ENCODE data around the gene SEC61B. TPM values are rescaled to one million over a fixed set of nuclear protein-coding genes. Genes with fewer than 3 reads are reported as not detected.

Gene SEC61B
- total and polyA plus RNA-seq, 10 of the 15 experiments (the other 5 are each of a cell fraction or from before 2014, with no cell fraction given) = 108 to 747 (median 301) TPM

DNA sequence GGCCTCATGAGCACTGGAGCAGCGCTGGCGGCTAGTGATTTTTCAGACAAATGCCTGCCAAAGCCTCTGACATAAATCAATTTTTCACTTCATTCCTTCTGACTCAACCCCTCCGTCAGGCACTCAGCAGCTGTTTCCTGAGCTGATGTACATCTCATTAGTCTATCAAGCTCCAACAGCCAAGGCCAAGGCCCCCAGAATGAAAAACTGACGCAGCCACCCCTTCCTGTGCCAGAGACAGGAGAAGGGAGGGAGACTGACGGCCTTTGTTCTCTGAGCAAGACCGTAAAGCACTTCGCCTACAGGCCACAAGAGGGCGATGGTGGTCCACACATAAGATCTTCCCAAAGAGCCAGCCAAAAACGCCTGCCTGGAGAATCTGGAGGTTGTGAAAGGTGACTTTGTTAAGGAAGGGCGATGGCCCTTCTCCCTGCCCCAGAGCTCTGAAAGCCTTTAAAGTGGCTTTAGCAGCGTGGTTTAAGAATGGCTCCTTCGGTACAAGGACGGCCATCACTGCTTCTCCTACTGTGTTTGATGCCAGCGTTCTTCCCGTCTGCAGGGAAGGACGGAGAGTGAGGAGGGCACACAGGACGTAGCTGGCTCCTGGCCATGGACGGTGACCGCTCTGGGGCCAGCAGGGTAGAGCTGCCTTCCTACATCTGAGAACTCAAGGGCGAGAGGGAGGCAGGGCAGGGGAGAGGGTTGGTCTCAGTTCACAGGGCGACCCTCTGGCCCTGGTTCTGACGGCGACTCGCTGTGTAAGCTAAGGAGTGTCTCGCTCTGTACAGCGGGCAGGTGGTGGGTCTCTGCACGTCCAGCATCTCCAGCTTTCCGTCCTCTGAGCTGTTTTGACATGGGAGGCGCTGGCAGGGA lies 37.4 kb upstream of the SEC61B start (continued):
- TF ChIP-seq ATF7 (IDR thresholded peaks at IDR 0.05; ENCODE audit: low read depth) (no peak), GATAD2B (conservative IDR thresholded peaks at IDR 0.05; ENCODE audit: low read depth) (no peak), EED (IDR thresholded peaks at IDR 0.05; ENCODE audit: low read depth) (peak; percentile 76; the same call in 1 of the 2 replicates), SUPT20H (IDR thresholded peaks at IDR 0.05; ENCODE audit: borderline replicate concordance, control insufficient read depth, low read depth, low read length) (no peak), POU2F2 (IDR thresholded peaks at IDR 0.05; ENCODE audit: borderline replicate concordance, low read depth, low read length) (no peak), PML (IDR thresholded peaks at IDR 0.05; ENCODE audit: low read length) (no peak), BACH1 (IDR thresholded peaks at IDR 0.05; ENCODE audit: borderline replicate concordance) (no peak)
- TF ChIP-seq, protein P1, sequence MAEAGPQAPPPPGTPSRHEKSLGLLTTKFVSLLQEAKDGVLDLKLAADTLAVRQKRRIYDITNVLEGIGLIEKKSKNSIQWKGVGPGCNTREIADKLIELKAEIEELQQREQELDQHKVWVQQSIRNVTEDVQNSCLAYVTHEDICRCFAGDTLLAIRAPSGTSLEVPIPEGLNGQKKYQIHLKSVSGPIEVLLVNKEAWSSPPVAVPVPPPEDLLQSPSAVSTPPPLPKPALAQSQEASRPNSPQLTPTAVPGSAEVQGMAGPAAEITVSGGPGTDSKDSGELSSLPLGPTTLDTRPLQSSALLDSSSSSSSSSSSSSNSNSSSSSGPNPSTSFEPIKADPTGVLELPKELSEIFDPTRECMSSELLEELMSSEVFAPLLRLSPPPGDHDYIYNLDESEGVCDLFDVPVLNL (IDR thresholded peaks at IDR 0.05; ENCODE audit: low read depth, low read length) = no peak

DNA sequence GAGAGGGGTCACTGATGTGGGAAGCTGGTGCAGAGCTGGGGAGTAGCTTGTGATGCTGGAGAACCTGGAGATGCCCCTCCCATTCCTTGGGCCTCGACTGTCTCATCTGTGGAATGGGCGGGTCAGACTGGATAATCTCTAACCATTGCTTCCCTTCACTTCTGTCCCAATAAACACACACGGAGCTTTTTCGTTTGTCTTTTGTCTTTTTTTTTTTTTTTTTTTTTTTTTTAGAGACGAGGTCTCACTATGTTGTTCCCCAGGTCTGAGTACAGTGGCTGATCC lies 36.8 kb upstream of the SEC61B start:
- ChIA-PET CTCF (interaction anchor here (0.5 to 9.3 kb wide), 37 partner anchors 9 to 1139 kb away, joined by 3 to 131 read pairs (median 5); partner anchors contain the start of genes ALG2 and SEC61B), SMC1A (ENCODE audit: uncharacterized antibody, unreplicated experiment) (interaction anchor here (0.7 to 12.4 kb wide), 27 partner anchors 9 to 1136 kb away, joined by 3 to 189 read pairs (median 6); partner anchors contain the start of genes ALG2, NR4A3 and SEC61B), POLR2A (interaction anchor here (0.6 to 2.6 kb wide), 9 partner anchors 11 to 764 kb away, joined by 3 to 11 read pairs (median 5); partner anchors contain the start of genes ALG2 and SEC61B), RAD21 (ENCODE audit: unreplicated experiment) (interaction anchor here (0.6 to 13.6 kb wide), 24 partner anchors 12 to 1302 kb away, joined by 3 to 147 read pairs (median 4); partner anchors contain the start of genes ALG2 and SEC61B)
- Histone ChIP-seq H3K9me3 (replicated peaks; ENCODE audit: control insufficient read depth, insufficient read depth, low read length) (no peaks in the 10 kb centered on the region), H3K27ac (ENCODE audit: control insufficient read depth, insufficient read depth) (no peak overlapping the region), H3K4me2 (ENCODE audit: control insufficient read depth, insufficient read depth) (no peak overlapping the region), H3K27me3 (replicated peaks in 1 of 2; ENCODE audit: control insufficient read depth in 2 of 2, insufficient read depth in 2 of 2, low read length in 1 of 2) (no peaks in the 10 kb centered on the region), H2AFZ (ENCODE audit: control insufficient read depth, low read depth, low read length) (no peak overlapping the region), H3K4me1 (ENCODE audit: control insufficient read depth, insufficient read depth, low read length) (peaks cover 61% of the 10 kb centered on the region), H4K20me1 (ENCODE audit: control insufficient read depth, insufficient read depth) (no peaks in the 10 kb centered on the region), H3K4me3 (no peak overlapping the region), H3K9ac (ENCODE audit: control insufficient read depth, insufficient read depth, low read length) (no peak overlapping the region), H3K36me3 (ENCODE audit: control insufficient read depth in 2 of 2, insufficient read depth in 2 of 2, low read length in 1 of 2) (no peaks in the 10 kb centered on the region), H3K79me2 (ENCODE audit: control insufficient read depth, insufficient read depth, low read length) (no peaks in the 10 kb centered on the region)
- DNase-seq (ENCODE audit: low read depth, low spot score) (no peak), FAIRE-seq (no peak), ATAC-seq (no peak)
- no TSS peak for BruUV-seq (replicated peaks)
- in situ Hi-C loops (cut with MboI) = loop anchor here (10.0 kb wide), 2 partner anchors 1040 to 1140 kb away; no protein-coding TSS in a partner anchor
- intact Hi-C loops (cut with micrococcal nuclease; ENCODE audit: unreplicated experiment) = loop anchor here (2.0 to 10.0 kb wide), 5 partner anchors 180 to 1250 kb away; partner anchors contain the start of genes ERP44, INVS and NR4A3
- WGBS (ENCODE audit: insufficient coverage, insufficient replicate concordance, low lambda C conversion rate, missing lambda C conversion rate) = 48% methylated on average over 4 of the region's 5 CpGs
- no peak for TF ChIP-seq FOS (IDR thresholded peaks at IDR 0.05; ENCODE audit: borderline replicate concordance, extremely low read depth, insufficient read length)
- no peak for TF ChIP-seq ZNF687 (IDR thresholded peaks at IDR 0.05)
- no peak for TF ChIP-seq PKNOX1 (IDR thresholded peaks at IDR 0.05)
- TF ChIP-seq ASH2L (IDR thresholded peaks at IDR 0.05; ENCODE audit: borderline replicate concordance, low read depth) = no peak
- no peak for TF ChIP-seq NKRF (conservative IDR thresholded peaks at IDR 0.05)

Measured in GM12878 (cell line).